Hepatocyte (in vitro differentiated cells): ENCODE results near the gene C16orf96. TPM values are rescaled to one million over a fixed set of nuclear protein-coding genes. Genes with fewer than 3 reads are reported as not detected.

Experiments used
- DNase-seq: peaks from one replicate; pipeline ENCODE4 v3.0.0-alpha.2; 2016; ENCODE audit warnings: low spot score
- H2AFZ ChIP-seq: fragments of 200-600 bp; sonication (generic); 2 replicates; pipeline ENCODE4 v1.6.0; 2016; ENCODE audit warnings: antibody characterized with exemption, mild to moderate bottlenecking
- H3K27ac ChIP-seq: fragments of 200-600 bp; sonication (generic); 2 replicates; pipeline ENCODE4 v1.5.1; 2016; ENCODE audit warnings: mild to moderate bottlenecking
- H3K27me3 ChIP-seq: fragments of 200-600 bp; sonication (generic); 2 replicates; pipeline ENCODE4 v1.6.1; 2016
- H3K36me3 ChIP-seq: fragments of 200-600 bp; sonication (generic); replicated peaks from 2 replicates; pipeline ENCODE4 v1.5.1; 2016; ENCODE audit warnings: low read depth; ENCODE audit not compliant: insufficient read depth
- H3K4me1 ChIP-seq: fragments of 200-600 bp; sonication (generic); 2 replicates; pipeline ENCODE4 v1.5.1; 2016; ENCODE audit warnings: mild to moderate bottlenecking, moderate library complexity; ENCODE audit not compliant: insufficient read depth
- H3K4me2 ChIP-seq: fragments of 200-600 bp; sonication (generic); 2 replicates; pipeline ENCODE4 v1.6.0; 2016
- H3K4me3 ChIP-seq: fragments of 200-600 bp; sonication (generic); 2 replicates; pipeline ENCODE4 v1.5.1; 2016; ENCODE audit warnings: mild to moderate bottlenecking
- H3K79me2 ChIP-seq: fragments of 200-600 bp; sonication (generic); 2 replicates; pipeline ENCODE4 v1.6.0; 2017; ENCODE audit warnings: mild to moderate bottlenecking
- H3K9me2 ChIP-seq: fragments of 200-600 bp; sonication (generic); replicated peaks from 2 replicates; pipeline ENCODE4 v1.6.0; 2017; ENCODE audit warnings: mild to moderate bottlenecking; ENCODE audit not compliant: insufficient read depth
- H3K9me3 ChIP-seq: fragments of 200-600 bp; sonication (generic); 2 replicates; pipeline ENCODE4 v1.5.1; 2016; ENCODE audit warnings: low read depth, mild to moderate bottlenecking
- H4K20me1 ChIP-seq: fragments of 200-600 bp; sonication (generic); 2 replicates; pipeline ENCODE4 v1.6.0; 2016; ENCODE audit warnings: mild to moderate bottlenecking; ENCODE audit not compliant: insufficient read depth, poor library complexity, severe bottlenecking
- CTCF ChIP-seq: fragments of 200-600 bp; sonication (generic); IDR thresholded peaks from 2 replicates; pipeline ENCODE4 v1.5.1; 2016; ENCODE audit warnings: antibody characterized with exemption, mild to moderate bottlenecking; ENCODE audit not compliant: poor library complexity
- EZH2 ChIP-seq: fragments of 200-600 bp; sonication (generic); IDR thresholded peaks from 2 replicates; pipeline ENCODE4 v1.6.1; 2016; ENCODE audit warnings: antibody characterized with exemption, mild to moderate bottlenecking, borderline replicate concordance
- EZH2phosphoT487 ChIP-seq: fragments of 200-600 bp; sonication (generic); IDR thresholded peaks from one replicate; pipeline ENCODE4 v1.6.1; 2018; ENCODE audit warnings: antibody characterized with exemption, mild to moderate bottlenecking, low read depth, moderate library complexity; ENCODE audit not compliant: unreplicated experiment, severe bottlenecking
- WGBS: methylation state at CpG from one replicate; pipeline ENCODE4 v1.1.6; 2016; ENCODE audit warnings: low lambda C conversion rate; ENCODE audit errors: missing lambda C conversion rate; 5-methylcytosine and 5-hydroxymethylcytosine counted together
- polyA plus RNA-seq: library from polyadenylated mRNA; unstranded; fragments of >200 nt; fragmentation: Nextera tagmentation; extraction: Ambion mirVana; gene quantifications from 2 replicates; pipeline ENCODE4 v1.2.1, GENCODE V29; 2016
- total RNA-seq: library from RNA; depleted of rRNA; stranded (reverse); fragments of >200 nt; gene quantifications from 2 replicates; pipeline ENCODE4 v1.2.3, GENCODE V29; 2014

Gene C16orf96
- total and polyA plus RNA-seq, 2 experiments from 2014 or later = 0.20 TPM; not detected in 1

GRCh38 chr16:4520913-4521312, 35.2 kb upstream of the C16orf96 start:
- H3K27me3 ChIP-seq = no peaks in the 10 kb centered on the region
- H3K4me2 ChIP-seq = no peak overlapping the region
- TF ChIP-seq CTCF (no peak), EZH2phosphoT487 (no peak), EZH2 (no peak)
- no peaks in the 10 kb centered on the region for H3K36me3 ChIP-seq
- H3K79me2 ChIP-seq = peaks cover 64% of the 10 kb centered on the region
- H2AFZ ChIP-seq = no peak overlapping the region
- H4K20me1 ChIP-seq = peaks cover 4% of the 10 kb centered on the region
- H3K9me2 ChIP-seq = no peaks in the 10 kb centered on the region
- DNase-seq = no peak
- no peaks in the 10 kb centered on the region for H3K9me3 ChIP-seq
- 85% methylated on average over 7 of the region's 7 CpGs for WGBS
- peak overlapping the region; percentile 48 for H3K27ac ChIP-seq
- H3K4me3 ChIP-seq = no peak overlapping the region
- H3K4me1 ChIP-seq = peaks cover 8% of the 10 kb centered on the region

GRCh38 chr16:4522051-4522581, 34.0 kb upstream of the C16orf96 start:
- peaks cover 4% of the 10 kb centered on the region for H4K20me1 ChIP-seq
- TF ChIP-seq CTCF = no peak
- TF ChIP-seq EZH2 = no peak
- TF ChIP-seq EZH2phosphoT487 = no peak
- no peaks in the 10 kb centered on the region for H3K9me2 ChIP-seq
- H3K27me3 ChIP-seq = no peaks in the 10 kb centered on the region
- H3K36me3 ChIP-seq = no peaks in the 10 kb centered on the region
- 64% methylated on average over 8 of the region's 8 CpGs for WGBS
- H2AFZ ChIP-seq = no peak overlapping the region
- peaks cover 62% of the 10 kb centered on the region for H3K79me2 ChIP-seq
- no peak overlapping the region for H3K4me3 ChIP-seq
- DNase-seq = peak; percentile 58
- H3K27ac ChIP-seq = peak overlapping the region; percentile 83
- peak overlapping the region; percentile 49 for H3K4me2 ChIP-seq
- no peaks in the 10 kb centered on the region for H3K9me3 ChIP-seq
- peaks cover 8% of the 10 kb centered on the region for H3K4me1 ChIP-seq

GRCh38 chr16:4523686-4524085, 32.5 kb upstream of the C16orf96 start:
- no peaks in the 10 kb centered on the region for H3K9me3 ChIP-seq
- TF ChIP-seq EZH2phosphoT487 = no peak
- no peak for TF ChIP-seq EZH2
- no peak for TF ChIP-seq CTCF
- DNase-seq = no peak
- no peaks in the 10 kb centered on the region for H3K9me2 ChIP-seq
- H3K4me2 ChIP-seq = no peak overlapping the region
- H4K20me1 ChIP-seq = no peaks in the 10 kb centered on the region
- H3K27me3 ChIP-seq = no peaks in the 10 kb centered on the region
- peak overlapping the region; percentile 81 for H3K27ac ChIP-seq
- H3K36me3 ChIP-seq = no peaks in the 10 kb centered on the region
- 95% methylated on average over 4 of the region's 4 CpGs for WGBS
- no peak overlapping the region for H2AFZ ChIP-seq
- no peak overlapping the region for H3K4me3 ChIP-seq
- peaks cover 63% of the 10 kb centered on the region for H3K79me2 ChIP-seq
- peaks cover 8% of the 10 kb centered on the region for H3K4me1 ChIP-seq

- peaks cover 8% of the 10 kb centered on the region for H3K4me1 ChIP-seq
- H3K79me2 ChIP-seq = peaks cover 64% of the 10 kb centered on the region
- H3K4me3 ChIP-seq = no peak overlapping the region
- no peaks in the 10 kb centered on the region for H3K36me3 ChIP-seq
- H4K20me1 ChIP-seq = no peaks in the 10 kb centered on the region
- no peaks in the 10 kb centered on the region for H3K9me2 ChIP-seq
- H3K9me3 ChIP-seq = no peaks in the 10 kb centered on the region
- no peak overlapping the region for H3K4me2 ChIP-seq
- DNase-seq = no peak
- H3K27me3 ChIP-seq = no peaks in the 10 kb centered on the region
- no peak overlapping the region for H3K27ac ChIP-seq
- TF ChIP-seq EZH2phosphoT487 (no peak), CTCF (no peak), EZH2 (no peak)
- H2AFZ ChIP-seq = no peak overlapping the region
These were observed 31.6 kb upstream of the C16orf96 start for GRCh38 chr16:4524571-4524970.
